ENCODE data around the gene PATE1. TPM values are rescaled to one million over a fixed set of nuclear protein-coding genes. Genes with fewer than 3 reads are reported as not detected.

The PATE1 gene
- total RNA-seq, 1 donor from 2014 or later: not detected

DNA sequence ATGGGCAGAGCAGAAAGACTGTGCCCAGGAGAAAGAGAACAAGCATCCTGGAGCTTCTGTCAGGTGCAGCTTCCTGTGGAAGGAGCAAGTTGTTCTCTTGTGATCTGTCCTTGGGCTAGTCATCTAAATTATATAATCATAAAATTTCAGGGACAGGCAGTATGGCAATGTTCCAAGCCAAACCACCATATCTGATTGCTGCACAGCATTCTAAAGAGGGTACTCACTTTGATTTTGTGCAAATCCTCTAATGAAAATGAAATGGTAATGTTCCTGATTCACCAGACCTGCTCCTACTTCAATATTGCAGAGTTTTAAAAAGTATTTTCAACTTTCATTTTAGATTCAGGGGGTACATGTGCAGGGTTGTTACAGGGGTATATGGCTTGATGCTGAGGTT, 32.6 kb downstream of the PATE1 start, which contains the start of gene PATE2:
PATE2 (minus strand) TSS at position 101 of the 400 bp plus-strand sequence; CDS start at position 46, 55 bp downstream.
- Histone ChIP-seq H3K27ac (no peak within 1 kb of the TSS), H3K27me3 (no peaks in the 10 kb centered on the region), H3K4me1 (no peaks in the 10 kb centered on the region), H3K9me3 (no peaks in the 10 kb centered on the region), H3K4me3 (no peak within 1 kb of the TSS), H3K36me3 (no peaks in the 10 kb centered on the region)
- TF ChIP-seq POLR2AphosphoS5 (IDR thresholded peaks at IDR 0.05; ENCODE audit: insufficient read depth in 1 of 2, low read depth in 1 of 2): no peak
- no peak for DNase-seq (ENCODE audit: extremely low spot score in 2 of 2)
- intact Hi-C loops (cut with DNase I): no loop called here

DNA sequence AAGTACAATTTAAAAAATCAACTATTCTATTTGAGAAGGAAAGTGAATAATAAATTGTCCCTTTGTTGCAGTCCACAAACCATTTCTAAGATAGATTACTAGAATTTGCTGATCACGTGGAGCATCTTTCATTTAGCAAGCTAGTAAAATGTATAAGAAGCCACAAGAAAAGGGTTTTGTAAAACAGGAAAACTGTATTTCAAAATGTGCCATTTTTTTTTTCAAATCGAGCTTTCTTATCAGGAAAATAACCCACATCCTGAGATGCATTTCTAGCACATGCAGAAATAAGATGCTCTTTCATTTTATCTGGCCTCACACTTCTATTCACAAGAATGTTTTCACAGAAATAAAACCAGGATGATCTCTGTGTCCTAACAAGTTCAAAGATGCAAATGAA, 38.6 kb downstream of the PATE1 start:
- H3K27me3 ChIP-seq: no peaks in the 10 kb centered on the region
- no peak overlapping the region for H3K4me3 ChIP-seq
- no peak for DNase-seq (ENCODE audit: extremely low spot score in 2 of 2)
- H3K4me1 ChIP-seq: no peaks in the 10 kb centered on the region
- H3K27ac ChIP-seq: no peak overlapping the region
- no peaks in the 10 kb centered on the region for H3K36me3 ChIP-seq
- intact Hi-C loops (cut with DNase I): no loop called here
- TF ChIP-seq POLR2A (IDR thresholded peaks at IDR 0.05): no peak
- no peak for TF ChIP-seq POLR2AphosphoS5 (IDR thresholded peaks at IDR 0.05; ENCODE audit: insufficient read depth in 1 of 2, low read depth in 1 of 2)
- TF ChIP-seq, protein P1, sequence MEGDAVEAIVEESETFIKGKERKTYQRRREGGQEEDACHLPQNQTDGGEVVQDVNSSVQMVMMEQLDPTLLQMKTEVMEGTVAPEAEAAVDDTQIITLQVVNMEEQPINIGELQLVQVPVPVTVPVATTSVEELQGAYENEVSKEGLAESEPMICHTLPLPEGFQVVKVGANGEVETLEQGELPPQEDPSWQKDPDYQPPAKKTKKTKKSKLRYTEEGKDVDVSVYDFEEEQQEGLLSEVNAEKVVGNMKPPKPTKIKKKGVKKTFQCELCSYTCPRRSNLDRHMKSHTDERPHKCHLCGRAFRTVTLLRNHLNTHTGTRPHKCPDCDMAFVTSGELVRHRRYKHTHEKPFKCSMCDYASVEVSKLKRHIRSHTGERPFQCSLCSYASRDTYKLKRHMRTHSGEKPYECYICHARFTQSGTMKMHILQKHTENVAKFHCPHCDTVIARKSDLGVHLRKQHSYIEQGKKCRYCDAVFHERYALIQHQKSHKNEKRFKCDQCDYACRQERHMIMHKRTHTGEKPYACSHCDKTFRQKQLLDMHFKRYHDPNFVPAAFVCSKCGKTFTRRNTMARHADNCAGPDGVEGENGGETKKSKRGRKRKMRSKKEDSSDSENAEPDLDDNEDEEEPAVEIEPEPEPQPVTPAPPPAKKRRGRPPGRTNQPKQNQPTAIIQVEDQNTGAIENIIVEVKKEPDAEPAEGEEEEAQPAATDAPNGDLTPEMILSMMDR (IDR thresholded peaks at IDR 0.05): no peak
- no peaks in the 10 kb centered on the region for H3K9me3 ChIP-seq

- no peaks in the 10 kb centered on the region for H3K36me3 ChIP-seq
- TF ChIP-seq POLR2A (IDR thresholded peaks at IDR 0.05) (no peak), POLR2AphosphoS5 (IDR thresholded peaks at IDR 0.05; ENCODE audit: insufficient read depth in 1 of 2, low read depth in 1 of 2) (no peak)
- TF ChIP-seq, protein P1 (IDR thresholded peaks at IDR 0.05): no peak
- no peaks in the 10 kb centered on the region for H3K9me3 ChIP-seq
- intact Hi-C loops (cut with DNase I): no loop called here
- DNase-seq (ENCODE audit: extremely low spot score in 2 of 2): no peak
- no peak within 1 kb of the TSS for H3K4me3 ChIP-seq
- no peaks in the 10 kb centered on the region for H3K4me1 ChIP-seq
- H3K27me3 ChIP-seq: no peaks in the 10 kb centered on the region
- no peak within 1 kb of the TSS for H3K27ac ChIP-seq
Measured at GRCh38 chr11:125787827-125788226, 41.7 kb downstream of the PATE1 start, which contains the start of gene PATE3. Gene PATE3 (plus strand): TSS chr11:125788127. CDS start chr11:125788152, 25 bp downstream.

GRCh38 chr11:125790825-125791224, 44.7 kb downstream of the PATE1 start:
- H3K27me3 ChIP-seq: no peaks in the 10 kb centered on the region
- DNase-seq (ENCODE audit: extremely low spot score in 2 of 2): no peak
- no peak overlapping the region for H3K4me3 ChIP-seq
- intact Hi-C loops (cut with DNase I): no loop called here
- TF ChIP-seq POLR2A (IDR thresholded peaks at IDR 0.05) (no peak), POLR2AphosphoS5 (IDR thresholded peaks at IDR 0.05; ENCODE audit: insufficient read depth in 1 of 2, low read depth in 1 of 2) (no peak)
- TF ChIP-seq, protein P1 (IDR thresholded peaks at IDR 0.05): no peak
- no peaks in the 10 kb centered on the region for H3K4me1 ChIP-seq
- no peak overlapping the region for H3K27ac ChIP-seq
- H3K9me3 ChIP-seq: no peaks in the 10 kb centered on the region
- H3K36me3 ChIP-seq: no peaks in the 10 kb centered on the region

GRCh38 chr11:125797641-125798040, 51.6 kb downstream of the PATE1 start:
- no peak overlapping the region for H3K4me3 ChIP-seq
- no peak for DNase-seq (ENCODE audit: extremely low spot score in 2 of 2)
- H3K36me3 ChIP-seq: no peaks in the 10 kb centered on the region
- H3K4me1 ChIP-seq: no peaks in the 10 kb centered on the region
- no peak overlapping the region for H3K27ac ChIP-seq
- H3K27me3 ChIP-seq: no peaks in the 10 kb centered on the region
- H3K9me3 ChIP-seq: no peaks in the 10 kb centered on the region
- intact Hi-C loops (cut with DNase I): no loop called here
- no peak for TF ChIP-seq POLR2A (IDR thresholded peaks at IDR 0.05)
- no peak for TF ChIP-seq POLR2AphosphoS5 (IDR thresholded peaks at IDR 0.05; ENCODE audit: insufficient read depth in 1 of 2, low read depth in 1 of 2)
- TF ChIP-seq, protein P1 (IDR thresholded peaks at IDR 0.05): no peak

Other genes starting within 250 kb of the PATE1 start
- 70.7 TPM for gene EI24, start 176.8 kb upstream of the PATE1 start, total RNA-seq
- gene STT3A, start 153.4 kb upstream of the PATE1 start, total RNA-seq: 91.6 TPM
- gene CHEK1, start 121.1 kb upstream of the PATE1 start, total RNA-seq: 2.5 TPM
- not detected for gene ACRV1, start 65.4 kb upstream of the PATE1 start, total RNA-seq
- not detected for gene PATE2, start 32.5 kb downstream of the PATE1 start, total RNA-seq
- not detected for gene PATE3, start 41.8 kb downstream of the PATE1 start, total RNA-seq
- not detected for gene PATE4, start 87.0 kb downstream of the PATE1 start, total RNA-seq
- 3.7 TPM for gene HYLS1, start 141.4 kb downstream of the PATE1 start, total RNA-seq
- 8.1 TPM for gene PUS3, start 156.9 kb downstream of the PATE1 start, total RNA-seq
- gene DDX25, start 158.2 kb downstream of the PATE1 start, total RNA-seq: not detected
- gene VSIG10L2, start 199.8 kb downstream of the PATE1 start, total RNA-seq: 28.2 TPM